ENCODE results near the gene EGF. TPM values are rescaled to one million over a fixed set of nuclear protein-coding genes. Genes with fewer than 3 reads are reported as not detected.

The EGF gene
- polyA plus RNA-seq, 1 donor from 2014 or later = not detected

DNA sequence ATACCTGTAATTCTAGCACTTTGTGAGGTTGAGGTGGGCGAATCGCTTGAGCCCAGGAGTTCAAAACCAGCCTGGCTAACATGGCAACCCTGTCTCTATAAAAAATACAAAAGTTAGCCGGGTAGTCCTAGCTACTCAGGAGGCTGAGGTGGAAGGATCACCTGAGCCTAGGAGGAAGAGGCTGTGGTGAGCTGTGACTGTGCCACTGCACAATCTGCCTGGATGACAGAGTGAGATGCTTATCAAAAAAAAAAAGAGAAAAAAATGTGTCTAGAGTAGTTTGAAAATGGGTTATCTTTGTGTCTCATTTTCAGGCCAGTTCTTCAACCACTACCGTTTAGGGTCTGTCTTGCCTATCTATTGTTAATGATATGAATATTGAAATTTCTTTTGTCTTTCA lies 98.1 kb downstream of the EGF start:
- no peaks in the 10 kb centered on the region for H3K36me3 ChIP-seq (ENCODE audit: insufficient read depth, low read length)
- H3K27me3 ChIP-seq (ENCODE audit: insufficient read depth, low read depth, low read length) = no peaks in the 10 kb centered on the region
- no peaks in the 10 kb centered on the region for H3K9me2 ChIP-seq (ENCODE audit: insufficient read depth, low read length)
- no peak for TF ChIP-seq RAD21 (conservative IDR thresholded peaks at IDR 0.05)
- TF ChIP-seq SMC3 (conservative IDR thresholded peaks at IDR 0.05; ENCODE audit: poor library complexity) = no peak
- TF ChIP-seq, protein P1, sequence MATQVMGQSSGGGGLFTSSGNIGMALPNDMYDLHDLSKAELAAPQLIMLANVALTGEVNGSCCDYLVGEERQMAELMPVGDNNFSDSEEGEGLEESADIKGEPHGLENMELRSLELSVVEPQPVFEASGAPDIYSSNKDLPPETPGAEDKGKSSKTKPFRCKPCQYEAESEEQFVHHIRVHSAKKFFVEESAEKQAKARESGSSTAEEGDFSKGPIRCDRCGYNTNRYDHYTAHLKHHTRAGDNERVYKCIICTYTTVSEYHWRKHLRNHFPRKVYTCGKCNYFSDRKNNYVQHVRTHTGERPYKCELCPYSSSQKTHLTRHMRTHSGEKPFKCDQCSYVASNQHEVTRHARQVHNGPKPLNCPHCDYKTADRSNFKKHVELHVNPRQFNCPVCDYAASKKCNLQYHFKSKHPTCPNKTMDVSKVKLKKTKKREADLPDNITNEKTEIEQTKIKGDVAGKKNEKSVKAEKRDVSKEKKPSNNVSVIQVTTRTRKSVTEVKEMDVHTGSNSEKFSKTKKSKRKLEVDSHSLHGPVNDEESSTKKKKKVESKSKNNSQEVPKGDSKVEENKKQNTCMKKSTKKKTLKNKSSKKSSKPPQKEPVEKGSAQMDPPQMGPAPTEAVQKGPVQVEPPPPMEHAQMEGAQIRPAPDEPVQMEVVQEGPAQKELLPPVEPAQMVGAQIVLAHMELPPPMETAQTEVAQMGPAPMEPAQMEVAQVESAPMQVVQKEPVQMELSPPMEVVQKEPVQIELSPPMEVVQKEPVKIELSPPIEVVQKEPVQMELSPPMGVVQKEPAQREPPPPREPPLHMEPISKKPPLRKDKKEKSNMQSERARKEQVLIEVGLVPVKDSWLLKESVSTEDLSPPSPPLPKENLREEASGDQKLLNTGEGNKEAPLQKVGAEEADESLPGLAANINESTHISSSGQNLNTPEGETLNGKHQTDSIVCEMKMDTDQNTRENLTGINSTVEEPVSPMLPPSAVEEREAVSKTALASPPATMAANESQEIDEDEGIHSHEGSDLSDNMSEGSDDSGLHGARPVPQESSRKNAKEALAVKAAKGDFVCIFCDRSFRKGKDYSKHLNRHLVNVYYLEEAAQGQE (IDR thresholded peaks at IDR 0.05; ENCODE audit: borderline replicate concordance) = no peak
- TF ChIP-seq POLR2AphosphoS5 (IDR thresholded peaks at IDR 0.05) = no peak
- TF ChIP-seq TAF1 (IDR thresholded peaks at IDR 0.05; ENCODE audit: low read depth) = no peak
- no peak for TF ChIP-seq EP300 (conservative IDR thresholded peaks at IDR 0.05; ENCODE audit: poor library complexity, severe bottlenecking)
- TF ChIP-seq EZH2 (IDR thresholded peaks at IDR 0.05; ENCODE audit: borderline replicate concordance, insufficient read depth, low read length, poor library complexity, severe bottlenecking) = no peak
- TF ChIP-seq CTCF (IDR thresholded peaks at IDR 0.05; ENCODE audit: poor library complexity, severe bottlenecking) = no peak
- TF ChIP-seq MXI1 (conservative IDR thresholded peaks at IDR 0.05; ENCODE audit: poor library complexity, severe bottlenecking) = no peak
- no peak overlapping the region for H2AFZ ChIP-seq (ENCODE audit: low read depth, low read length)
- no peaks in the 10 kb centered on the region for H4K20me1 ChIP-seq (ENCODE audit: insufficient read depth)
- no peak overlapping the region for H3K4me2 ChIP-seq (ENCODE audit: low read length)
- no peak overlapping the region for H3K9ac ChIP-seq (ENCODE audit: low read length)
- no peak overlapping the region for H3K27ac ChIP-seq (ENCODE audit: low read length)
- no peaks in the 10 kb centered on the region for H3F3A ChIP-seq (ENCODE audit: insufficient read depth, low read length, poor library complexity, severe bottlenecking)
- H3K4me3 ChIP-seq (ENCODE audit: low read length) = no peak overlapping the region
- no peaks in the 10 kb centered on the region for H3K79me2 ChIP-seq (replicated peaks; ENCODE audit: insufficient read depth, low read length)
- H3K9me3 ChIP-seq (ENCODE audit: low read length) = no peaks in the 10 kb centered on the region

DNA sequence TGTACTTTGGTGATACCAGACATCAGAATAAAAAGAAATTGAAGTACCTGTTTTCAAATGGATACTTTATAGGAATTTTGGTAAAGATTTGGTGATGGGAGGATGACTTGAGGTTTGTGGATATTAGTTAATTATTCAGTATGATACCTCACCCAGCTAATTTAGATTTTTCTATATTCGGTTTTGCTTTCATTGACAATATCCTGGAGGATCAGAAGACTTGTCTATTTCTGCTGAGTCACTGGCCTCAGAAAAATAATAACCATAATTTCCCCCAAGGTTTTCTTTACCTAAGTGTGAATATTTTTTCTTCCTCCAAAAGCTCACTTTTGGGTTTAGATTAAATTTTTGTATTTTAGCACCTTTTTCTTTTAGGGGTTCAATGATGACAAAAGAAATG lies 100.2 kb downstream of the EGF start:
- H3K4me2 ChIP-seq (ENCODE audit: low read length) = no peak overlapping the region
- no peaks in the 10 kb centered on the region for H3K9me2 ChIP-seq (ENCODE audit: insufficient read depth, low read length)
- no peaks in the 10 kb centered on the region for H3K9me3 ChIP-seq (ENCODE audit: low read length)
- no peak overlapping the region for H3K27ac ChIP-seq (ENCODE audit: low read length)
- H3K27me3 ChIP-seq (ENCODE audit: insufficient read depth, low read depth, low read length) = no peaks in the 10 kb centered on the region
- no peaks in the 10 kb centered on the region for H3K79me2 ChIP-seq (replicated peaks; ENCODE audit: insufficient read depth, low read length)
- no peaks in the 10 kb centered on the region for H3K36me3 ChIP-seq (ENCODE audit: insufficient read depth, low read length)
- H3F3A ChIP-seq (ENCODE audit: insufficient read depth, low read length, poor library complexity, severe bottlenecking) = no peaks in the 10 kb centered on the region
- TF ChIP-seq TAF1 (IDR thresholded peaks at IDR 0.05; ENCODE audit: low read depth) (no peak), CTCF (IDR thresholded peaks at IDR 0.05; ENCODE audit: poor library complexity, severe bottlenecking) (no peak), EP300 (conservative IDR thresholded peaks at IDR 0.05; ENCODE audit: poor library complexity, severe bottlenecking) (no peak), MXI1 (conservative IDR thresholded peaks at IDR 0.05; ENCODE audit: poor library complexity, severe bottlenecking) (no peak), RAD21 (conservative IDR thresholded peaks at IDR 0.05) (no peak), POLR2AphosphoS5 (IDR thresholded peaks at IDR 0.05) (no peak), SMC3 (conservative IDR thresholded peaks at IDR 0.05; ENCODE audit: poor library complexity) (no peak), EZH2 (IDR thresholded peaks at IDR 0.05; ENCODE audit: borderline replicate concordance, insufficient read depth, low read length, poor library complexity, severe bottlenecking) (no peak)
- TF ChIP-seq, protein P1 (IDR thresholded peaks at IDR 0.05; ENCODE audit: borderline replicate concordance) = no peak
- H2AFZ ChIP-seq (ENCODE audit: low read depth, low read length) = no peak overlapping the region
- H3K4me3 ChIP-seq (ENCODE audit: low read length) = no peak overlapping the region
- no peak overlapping the region for H3K9ac ChIP-seq (ENCODE audit: low read length)
- no peaks in the 10 kb centered on the region for H4K20me1 ChIP-seq (ENCODE audit: insufficient read depth)
